GM10266 (cell line): ENCODE results near the gene VCL.
"Not testable (repeated sequence)": the region's sequence is repeated elsewhere in the genome, so short reads cannot be mapped to it uniquely, and the experiment has no call there.

ENCODE experiments used
- DNase-seq: peaks from one replicate; pipeline ENCODE4 v3.0.0; 2012; ENCODE audit errors: extremely low spot score
- CTCF ChIP-seq: IDR thresholded peaks from 2 replicates; pipeline ENCODE4 v1.5.1; 2012; ENCODE audit warnings: mild to moderate bottlenecking, low read depth; ENCODE audit not compliant: control insufficient read depth, insufficient read depth; ENCODE audit errors: missing control alignments

The VCL gene

GRCh38 chr10:73956476-73957359 lies 41.2 kb upstream of the VCL start:
- no peak for TF ChIP-seq CTCF
- DNase-seq, result peak; percentile 78

GRCh38 chr10:73959484-73960243 lies 38.3 kb upstream of the VCL start:
- no peak for DNase-seq
- no peak for TF ChIP-seq CTCF

- DNase-seq, result no peak
- TF ChIP-seq CTCF, result no peak
Observed at GRCh38 chr10:73962386-73962785, 35.5 kb upstream of the VCL start.

GRCh38 chr10:73963533-73963932 lies 34.4 kb upstream of the VCL start:
- DNase-seq, result not testable (repeated sequence)

DNA sequence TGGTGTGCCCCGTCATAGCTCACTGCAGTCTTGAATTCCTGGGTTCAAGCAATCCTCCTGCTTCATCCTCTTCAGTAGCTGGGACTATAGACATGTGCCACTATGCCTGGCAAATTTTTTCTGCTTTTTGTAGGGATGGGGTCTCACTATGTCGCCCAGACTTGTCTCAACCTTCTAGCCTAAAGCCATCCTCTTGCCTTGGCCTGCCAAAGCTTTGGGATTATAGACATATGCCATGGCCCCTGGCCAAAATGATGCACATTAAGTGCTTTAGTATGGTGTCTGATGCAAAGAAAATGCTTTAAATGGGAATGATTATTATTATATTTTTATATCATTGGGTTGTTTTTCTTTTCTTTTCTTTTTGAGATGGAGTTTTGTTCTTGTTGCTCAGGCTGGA lies 33.2 kb upstream of the VCL start:
- no peak for TF ChIP-seq CTCF
- no peak for DNase-seq

- not testable (repeated sequence) for DNase-seq
Observed at GRCh38 chr10:73965267-73965889, 32.5 kb upstream of the VCL start.

GRCh38 chr10:73965890-73966768 lies 31.8 kb upstream of the VCL start:
- no peak for DNase-seq
- no peak for TF ChIP-seq CTCF
